Frontal cortex (tissue), 4 donors: ENCODE results near the gene GRB10. TPM values are rescaled to one million over a fixed set of nuclear protein-coding genes. Genes with fewer than 3 reads are reported as not detected.

Source experiments
- DNase-seq, 2 donors: peaks; one replicate each; pipeline ENCODE4 v3.0.0; 2012; ENCODE audit warnings: low spot score in 2 of 2
- FAIRE-seq: peaks from 2 replicates; lab custom pipeline; 2012; peaks lifted over from hg19 to GRCh38; lab: Jason Lieb, UNC
- total RNA-seq: library from RNA; depleted of rRNA; stranded (reverse); fragments of >200 nt; gene quantifications from one replicate; pipeline ENCODE4 v1.2.3, GENCODE V29; 2014
- donor health status: control.
- donor health status: control.
- donor health status: control.

The GRB10 gene
- total RNA-seq, 1 donor from 2014 or later: 48.5 TPM

DNA sequence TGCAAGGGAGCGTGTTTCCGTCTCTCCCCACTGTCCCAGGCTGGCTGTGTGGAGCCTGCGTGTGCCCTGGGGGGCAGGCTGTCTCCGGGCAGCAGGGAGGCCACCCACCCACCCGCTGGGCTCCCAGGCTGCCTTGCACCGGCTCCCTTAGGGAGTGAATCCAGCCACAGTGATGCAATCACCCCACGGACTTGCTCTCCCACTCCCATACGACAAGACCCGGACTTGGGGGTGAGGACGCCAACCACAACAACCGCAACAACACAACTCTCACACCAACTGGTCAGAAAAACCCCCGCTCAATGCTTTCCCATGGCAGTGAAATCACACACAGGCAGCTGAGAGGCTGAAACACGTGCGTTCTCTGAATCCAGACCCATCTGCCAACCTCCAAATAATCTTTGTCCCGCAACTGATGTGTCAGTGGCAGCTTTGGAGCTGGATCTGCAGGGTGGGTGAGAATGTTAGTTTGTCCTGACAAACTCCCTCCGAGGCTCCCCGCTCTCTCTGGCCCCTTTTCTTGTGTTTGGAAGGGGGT lies 154.8 kb downstream of the GRB10 start:
- FAIRE-seq (no peak), DNase-seq (no peak)

DNA sequence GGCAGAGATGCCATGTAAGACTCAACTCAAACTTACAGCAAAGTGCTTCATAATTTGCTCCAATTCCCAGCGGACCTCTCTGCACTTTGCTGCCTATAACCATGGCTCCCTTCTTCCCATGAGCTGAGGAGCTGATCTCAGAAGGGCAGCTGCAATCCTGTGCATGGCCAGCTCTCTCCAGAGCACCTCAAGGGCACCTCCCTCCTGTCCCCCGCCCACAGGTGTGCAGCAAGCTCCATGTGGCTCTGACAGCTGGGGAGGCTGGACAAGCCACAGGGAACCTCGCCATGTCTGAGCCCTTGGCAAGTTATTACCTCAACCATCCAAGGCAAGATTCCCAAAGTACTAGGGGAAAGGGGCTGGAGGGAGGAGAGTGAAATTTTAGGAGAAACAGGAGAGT lies 156.4 kb downstream of the GRB10 start:
- no peak for DNase-seq
- FAIRE-seq: no peak

DNA sequence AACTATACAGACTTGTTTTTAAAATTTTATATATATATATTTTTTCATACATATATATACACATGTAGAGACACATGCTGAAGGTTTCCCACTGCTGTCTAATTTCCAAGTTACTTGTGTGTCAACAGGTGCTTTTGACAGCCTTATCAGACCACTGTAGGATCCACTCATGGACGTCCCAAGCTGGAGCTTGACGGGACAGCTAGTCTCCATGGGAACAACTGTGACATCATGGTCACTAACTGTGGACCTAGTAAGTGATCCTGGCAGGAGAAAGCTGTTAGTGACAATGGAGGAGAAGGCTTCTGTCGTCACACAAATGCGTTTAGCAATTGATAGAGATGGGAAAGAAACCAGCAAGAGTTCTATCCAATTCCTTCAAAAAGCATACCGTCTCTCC lies 157.3 kb downstream of the GRB10 start:
- FAIRE-seq: no peak
- no peak for DNase-seq

DNA sequence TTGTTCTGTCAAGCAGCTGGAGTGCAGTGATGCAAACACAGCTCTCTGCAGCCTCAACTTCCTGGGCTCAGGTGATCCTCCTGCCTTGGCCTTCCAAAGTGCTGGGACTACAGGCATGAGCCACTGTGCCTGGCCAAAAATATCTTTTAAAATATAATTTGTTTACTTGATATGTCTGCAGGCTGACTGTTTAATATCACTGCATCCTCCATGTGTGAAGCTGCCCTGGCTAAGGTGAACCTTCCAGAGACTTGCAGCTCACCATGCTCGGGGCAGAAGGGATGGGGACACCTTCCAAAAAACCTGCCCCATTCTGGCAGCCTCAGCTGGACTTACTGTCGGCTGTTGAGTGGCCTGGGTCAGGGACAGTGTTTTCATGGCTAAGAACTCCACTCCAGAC lies 159.9 kb downstream of the GRB10 start:
- FAIRE-seq: no peak
- no peak for DNase-seq

DNA sequence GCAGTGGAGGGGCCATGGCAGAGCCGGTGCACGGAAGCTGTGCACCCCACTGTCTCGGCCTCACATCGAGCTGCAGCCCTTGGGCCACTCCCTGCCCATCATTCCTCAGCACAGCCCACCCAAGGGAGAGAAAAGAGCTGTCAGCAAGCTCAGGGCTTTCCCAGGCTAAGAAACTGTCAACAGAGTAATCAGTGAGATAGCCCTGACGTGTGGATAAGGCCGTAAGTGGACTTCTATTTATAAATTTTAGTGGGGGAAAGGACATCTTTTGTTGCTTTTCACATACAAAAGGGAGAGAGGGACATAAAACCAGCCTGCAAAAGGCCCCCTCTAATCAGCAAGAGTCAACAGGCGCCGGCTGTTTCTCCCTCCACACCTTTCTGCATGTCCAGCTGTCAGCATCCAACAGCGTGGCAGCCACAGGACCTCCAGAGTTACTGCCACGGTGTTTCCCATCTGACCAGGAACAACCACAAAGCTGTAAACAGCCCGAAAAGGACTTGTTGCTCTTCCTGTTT lies 160.7 kb downstream of the GRB10 start:
- no peak for FAIRE-seq
- no peak for DNase-seq

DNA sequence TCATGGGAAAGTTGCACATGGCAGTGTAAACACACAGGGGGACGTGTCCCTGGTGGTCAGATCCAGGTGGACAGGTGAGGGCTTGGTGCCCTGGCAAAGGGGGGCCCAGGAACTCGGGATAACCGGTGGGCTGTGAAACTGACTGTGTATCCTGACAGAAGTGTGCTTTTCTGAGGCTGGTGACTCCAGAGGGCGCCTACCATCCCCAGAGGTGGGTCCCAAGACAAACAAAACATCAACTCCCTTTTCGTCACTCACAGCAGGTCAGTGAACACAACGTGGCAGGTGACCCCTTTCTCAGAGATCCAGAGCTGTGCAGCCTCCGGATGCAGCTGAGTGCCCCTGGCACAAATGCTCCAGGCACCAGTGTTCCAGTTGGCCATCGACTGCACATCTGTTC lies 161.5 kb downstream of the GRB10 start:
- no peak for FAIRE-seq
- no peak for DNase-seq

DNA sequence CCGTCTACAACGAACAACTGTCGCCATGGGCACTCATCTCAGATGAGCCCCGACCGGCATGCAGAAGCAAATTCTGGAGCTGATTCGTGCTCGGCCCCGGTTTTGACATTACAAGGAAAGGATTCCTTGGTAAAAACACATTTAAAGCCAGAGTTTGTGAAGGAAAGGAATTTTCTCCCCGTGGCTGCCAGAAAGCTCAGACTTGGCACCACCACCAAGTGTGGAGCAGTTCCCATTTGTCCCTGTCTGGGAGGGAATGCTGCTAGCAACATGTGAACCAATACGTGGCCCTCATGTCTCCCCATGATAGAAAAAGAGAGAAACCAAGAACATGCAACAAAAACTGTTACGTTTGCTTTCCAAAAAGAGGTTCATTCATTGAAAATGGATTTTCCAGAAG lies 162.3 kb downstream of the GRB10 start:
- no peak for FAIRE-seq
- no peak for DNase-seq

DNA sequence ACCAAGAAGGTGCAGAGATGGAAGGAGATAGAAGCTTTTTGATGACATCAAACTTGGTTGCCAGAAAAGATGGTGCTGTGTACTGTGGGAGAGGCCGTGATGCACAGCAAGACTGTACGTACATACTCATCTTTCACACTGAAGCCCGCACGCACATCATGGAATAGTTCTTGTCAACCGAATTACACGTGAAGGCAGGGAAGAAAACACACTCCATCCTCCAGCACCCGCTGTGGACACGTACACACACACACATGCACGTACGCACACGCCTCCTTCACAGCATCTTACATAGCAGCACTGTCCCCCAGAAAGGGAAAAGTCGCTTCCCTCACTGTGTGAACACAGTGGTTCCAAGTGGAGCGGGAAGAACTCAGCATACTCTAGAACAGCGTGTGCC lies 163.0 kb downstream of the GRB10 start:
- DNase-seq (no peak), FAIRE-seq (no peak)

DNA sequence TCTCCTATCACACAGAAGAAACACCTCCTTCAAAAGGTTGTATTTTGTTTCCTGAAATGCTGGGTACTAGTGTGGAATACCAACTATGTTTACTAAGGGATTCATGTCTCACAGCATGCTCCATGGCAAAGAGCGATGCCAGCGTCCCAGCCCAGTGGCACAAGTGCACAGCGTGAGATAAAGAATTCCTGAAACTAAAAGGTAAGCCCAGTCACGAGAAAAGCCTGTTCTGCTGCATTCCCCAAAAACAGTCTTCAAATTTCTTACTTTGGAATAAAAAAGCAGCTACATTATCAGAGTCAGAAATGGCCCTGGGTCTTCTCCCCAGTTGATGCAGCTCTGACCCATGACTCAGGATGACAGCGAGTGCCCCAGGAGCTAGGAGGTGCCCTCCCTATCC lies 164.4 kb downstream of the GRB10 start:
- DNase-seq (no peak), FAIRE-seq (no peak)

DNA sequence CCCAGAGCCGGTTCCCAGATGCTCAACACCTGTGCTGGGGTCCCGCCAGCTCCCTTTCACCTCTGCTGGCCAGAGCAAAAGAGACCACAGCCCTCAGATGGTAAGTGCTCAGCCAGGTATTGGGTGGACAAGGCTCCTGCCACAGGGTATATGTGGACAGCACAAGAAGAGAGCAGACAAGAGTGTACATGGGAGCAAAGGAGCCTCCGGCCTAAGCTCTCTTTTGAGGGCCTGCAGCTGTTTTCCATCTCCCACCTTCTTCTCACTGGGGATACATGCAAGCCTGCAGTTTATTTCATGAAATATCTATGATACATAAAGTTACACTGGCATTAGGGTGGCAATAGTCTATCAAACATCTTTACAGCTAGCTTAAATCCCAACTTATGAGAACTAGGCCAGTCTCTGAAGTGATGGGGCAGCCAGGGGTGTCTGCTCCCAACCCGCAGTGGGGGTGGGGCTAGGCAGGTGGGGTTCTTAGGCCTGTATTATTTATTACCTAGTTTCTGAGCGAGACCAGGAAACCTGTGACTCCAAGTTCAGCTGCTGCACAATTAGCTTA lies 167.1 kb downstream of the GRB10 start:
- no peak for FAIRE-seq
- DNase-seq: no peak

DNA sequence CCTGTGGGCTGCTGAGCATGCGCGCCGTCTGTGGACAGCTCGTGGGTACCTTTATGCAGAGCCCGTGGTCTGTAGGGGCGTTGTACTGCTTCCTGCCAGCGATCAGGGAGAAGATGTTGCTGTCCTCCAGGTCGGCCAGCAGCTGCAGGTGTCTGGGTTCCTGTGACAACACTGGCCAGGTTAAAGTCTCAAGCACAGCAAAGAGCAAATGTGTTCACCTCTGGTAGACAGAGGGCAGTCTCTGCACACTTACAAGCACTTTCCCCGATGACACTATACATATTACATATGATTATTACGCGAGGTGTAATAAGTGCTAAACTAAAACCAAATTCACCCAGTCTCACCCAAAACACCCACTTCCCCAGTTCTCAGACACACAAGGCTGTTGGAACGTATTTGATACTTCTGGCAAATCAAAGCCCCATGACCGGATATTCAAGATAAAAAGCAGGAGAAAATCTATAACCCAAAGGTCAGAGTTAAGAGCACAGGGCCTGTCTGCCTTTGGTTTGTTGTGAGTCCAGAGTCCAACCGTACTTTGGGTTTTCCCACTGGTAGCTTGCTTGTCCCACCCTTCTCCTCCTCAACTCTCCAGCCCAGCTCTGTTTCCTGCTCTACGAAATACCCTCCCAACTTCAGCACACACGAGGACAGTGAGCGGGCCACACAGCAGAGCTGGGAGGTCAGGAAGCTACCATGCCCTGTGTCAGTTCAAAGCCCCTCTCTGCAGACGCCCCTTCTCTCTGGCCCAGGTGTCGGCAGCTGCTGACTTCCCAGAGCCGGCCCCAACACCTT lies 167.8 kb downstream of the GRB10 start:
- DNase-seq (no peak), FAIRE-seq (no peak)

DNA sequence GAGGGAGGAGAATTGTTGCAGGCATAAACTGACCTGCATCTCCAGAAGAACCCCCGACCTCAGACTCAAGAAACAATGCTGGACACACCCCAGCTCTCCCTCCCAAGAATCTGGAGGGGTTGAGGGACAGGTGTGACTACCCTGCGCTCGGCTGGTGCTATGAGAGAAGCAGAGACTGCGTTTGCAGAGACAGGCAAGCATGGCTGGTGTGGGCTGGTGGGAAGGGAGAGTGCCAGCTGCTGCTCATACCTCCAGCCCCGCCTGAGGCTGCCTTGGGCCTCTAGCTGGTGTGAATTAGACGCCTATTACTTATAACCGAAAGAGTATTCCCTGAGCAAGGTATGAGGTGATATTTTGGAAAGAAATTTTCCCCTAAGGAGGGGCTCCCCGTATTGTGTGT lies 169.2 kb downstream of the GRB10 start:
- FAIRE-seq (no peak), DNase-seq (no peak)

DNA sequence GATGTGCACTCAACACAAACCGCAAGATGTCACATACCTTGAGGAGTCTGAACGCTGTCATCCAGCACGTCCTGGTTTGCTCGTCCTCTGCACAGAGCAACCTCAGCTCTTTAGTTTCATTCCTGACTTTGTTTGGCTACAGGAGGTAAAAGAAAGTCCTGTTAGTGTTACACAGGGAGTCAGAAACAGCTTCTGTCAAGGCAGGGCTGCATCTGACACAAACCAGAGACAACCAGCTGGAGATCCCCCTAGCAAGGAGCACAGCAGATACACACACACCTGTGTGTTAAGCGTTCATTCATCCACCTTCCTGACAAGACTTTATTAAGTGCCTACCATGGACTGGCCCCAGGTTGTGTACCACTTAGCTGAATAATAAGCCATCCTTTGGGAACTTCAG lies 170.0 kb downstream of the GRB10 start:
- FAIRE-seq: no peak
- DNase-seq: no peak

DNA sequence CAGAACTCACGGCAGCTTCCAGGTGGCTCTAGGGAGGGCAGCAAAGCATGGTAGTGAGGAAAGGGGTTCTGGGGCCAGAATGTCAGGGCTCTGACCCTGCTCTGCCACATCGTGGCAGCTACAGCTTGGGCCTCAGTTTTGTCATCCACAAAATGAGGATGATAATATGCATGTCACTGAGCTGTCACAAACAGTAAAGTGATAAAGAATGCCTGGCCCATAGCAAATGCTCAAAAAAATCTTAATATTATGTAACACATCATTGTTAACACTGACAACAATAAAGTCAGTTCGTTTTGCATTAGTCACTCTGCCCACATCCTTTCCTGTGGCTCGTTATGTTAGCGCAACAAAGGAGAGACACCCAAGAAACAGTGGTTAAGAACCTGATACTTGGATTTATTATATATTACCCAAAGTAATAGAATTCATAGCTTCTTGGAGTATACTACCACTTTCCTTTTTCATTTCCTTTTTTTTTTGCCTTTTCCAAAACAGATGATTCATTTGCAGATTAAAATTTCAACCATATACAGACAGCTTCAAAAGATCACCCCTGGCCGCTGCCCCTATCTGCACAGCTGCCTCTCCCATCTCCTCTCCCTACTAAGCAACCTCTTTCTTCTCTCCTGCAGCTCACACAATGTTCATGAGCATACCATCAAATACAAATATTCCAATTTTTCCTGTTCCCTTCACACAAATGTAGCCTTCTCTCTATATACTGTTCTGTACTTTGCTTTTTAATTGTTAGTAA lies 172.0 kb downstream of the GRB10 start:
- DNase-seq (no peak), FAIRE-seq (no peak)

DNA sequence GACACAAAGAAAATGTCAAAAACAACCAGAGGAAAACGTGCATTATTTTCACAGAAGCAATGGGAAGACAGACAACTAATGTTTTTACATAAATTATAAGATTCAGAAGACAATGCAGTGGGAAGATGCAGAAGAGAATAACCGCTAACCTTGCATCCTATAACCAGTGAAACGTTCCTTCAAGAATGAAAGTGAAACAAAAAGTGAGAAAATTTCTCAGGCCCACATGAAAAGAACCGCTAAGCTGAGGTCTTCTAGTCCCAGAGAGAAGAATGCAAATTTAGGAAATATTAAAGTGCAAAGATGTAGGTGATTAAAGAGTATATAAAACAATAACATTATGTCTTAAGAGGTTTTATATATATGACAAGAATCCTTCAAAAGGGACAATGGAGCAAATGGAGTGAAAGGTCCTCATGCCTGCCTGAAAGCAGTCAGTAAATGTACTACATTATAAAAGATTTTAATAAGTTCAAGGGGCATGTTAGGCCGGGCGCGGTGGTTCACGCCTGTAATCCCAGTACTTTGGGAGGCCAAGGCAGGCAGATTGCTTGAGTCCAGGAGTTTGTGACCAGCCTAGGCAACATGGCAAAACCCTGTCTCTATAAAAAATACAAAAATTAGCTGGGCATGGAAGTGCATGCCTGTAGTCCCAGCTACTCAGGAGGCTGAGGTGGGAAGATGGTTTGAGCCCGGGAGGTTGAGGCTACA lies 174.3 kb downstream of the GRB10 start:
- no peak for FAIRE-seq
- DNase-seq: no peak

DNA sequence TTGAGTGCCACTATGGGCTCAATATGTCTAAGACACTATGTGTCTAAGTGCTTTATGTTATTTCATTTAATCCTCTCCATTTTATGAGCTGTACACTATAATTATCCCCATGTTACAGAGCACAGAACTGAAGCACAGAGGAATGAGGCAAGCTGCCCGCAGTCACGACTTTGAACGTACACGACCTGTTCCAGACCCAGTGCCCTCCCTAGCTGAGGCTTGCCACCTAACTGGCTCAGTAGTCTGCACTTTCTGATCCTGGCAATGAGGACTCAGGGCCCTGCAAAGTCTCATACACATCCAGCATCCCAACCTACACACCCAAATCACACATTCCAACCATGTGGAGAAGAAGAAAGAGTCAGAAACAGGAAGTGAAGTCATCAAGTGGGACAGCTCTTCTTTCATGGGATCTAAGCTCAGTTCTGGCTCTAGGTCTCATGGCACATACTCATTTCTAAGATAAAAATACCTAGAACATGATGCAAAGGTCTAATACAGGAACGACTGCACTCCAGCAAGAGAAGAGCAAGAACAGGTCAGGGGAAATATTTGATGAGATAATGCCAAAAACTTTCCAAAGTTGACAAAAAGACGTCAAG lies 175.1 kb downstream of the GRB10 start:
- FAIRE-seq (no peak), DNase-seq (no peak)

DNA sequence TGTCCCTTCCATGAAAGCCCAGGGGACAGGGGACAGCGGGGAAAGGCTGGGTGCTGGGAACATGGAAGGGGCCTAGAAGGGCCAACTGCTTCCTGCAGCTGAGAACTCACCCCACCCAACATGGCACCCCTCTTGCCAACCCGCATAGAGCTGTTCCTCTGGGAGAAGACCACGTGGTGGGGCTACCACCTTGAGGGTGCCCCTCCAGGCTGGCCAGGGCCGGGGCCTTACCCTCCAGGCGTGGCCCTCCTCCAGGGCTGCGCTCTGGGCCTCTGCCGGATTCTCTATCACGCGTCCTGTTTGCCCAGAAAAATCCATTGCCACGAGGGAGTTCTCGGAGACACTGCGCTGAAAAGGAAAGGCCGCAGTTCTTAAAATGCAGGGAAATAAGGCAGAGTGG lies 177.6 kb downstream of the GRB10 start:
- FAIRE-seq (no peak), DNase-seq (no peak)

DNA sequence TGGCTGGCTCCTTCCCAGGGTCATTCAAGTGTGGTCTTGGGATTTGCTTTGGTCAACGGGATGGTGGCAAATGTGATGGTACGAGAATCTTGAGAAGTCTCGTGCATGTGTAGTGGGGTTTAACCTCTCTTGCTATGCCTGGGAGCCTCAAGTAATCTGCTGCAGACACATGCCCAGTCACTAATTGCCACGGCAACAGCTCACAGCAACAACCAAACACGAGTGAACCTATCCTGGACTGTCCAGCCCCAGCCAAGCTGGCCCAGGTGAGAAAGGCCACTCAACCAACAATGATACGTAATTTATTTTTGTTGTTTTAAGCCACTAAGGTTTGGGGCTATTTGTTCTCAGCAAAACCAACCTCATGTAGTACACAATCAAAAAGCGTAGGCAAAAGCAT lies 179.4 kb downstream of the GRB10 start:
- FAIRE-seq: no peak

DNA sequence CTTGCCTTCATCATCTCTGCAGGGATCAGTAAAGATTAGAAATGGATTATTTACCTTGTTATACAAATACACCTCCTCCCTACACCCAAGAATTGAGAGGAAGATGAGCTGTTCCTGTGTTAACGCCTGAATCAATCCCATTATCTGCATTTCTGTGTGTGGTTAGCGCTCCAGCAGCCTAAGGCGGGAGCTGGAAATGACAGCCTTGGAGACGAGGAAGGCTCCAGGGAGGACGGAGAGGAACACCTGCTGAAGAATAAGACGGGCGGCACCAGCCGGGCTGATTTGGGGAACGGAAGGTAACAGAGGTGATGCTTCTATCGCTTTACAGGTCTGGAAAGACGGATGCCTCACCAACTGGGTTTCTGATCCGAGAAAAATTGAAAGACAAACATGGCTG lies 183.3 kb downstream of the GRB10 start:
- no peak for FAIRE-seq
- no peak for DNase-seq

More for the DNA sequence above, 179.4 kb downstream of the GRB10 start:
- no peak for DNase-seq
